ENCODE measurements around the gene CTTNBP2NL. TPM values are rescaled to one million over a fixed set of nuclear protein-coding genes. Genes with fewer than 3 reads are reported as not detected.
A peak's percentile ranks its signal among the peaks of the same experiment; 100 is the strongest.
"Not testable (repeated sequence)": the region's sequence is repeated elsewhere in the genome, so short reads cannot be mapped to it uniquely, and the experiment has no call there.

The CTTNBP2NL gene
- total RNA-seq, 1 experiment from 2014 or later = 32.2 TPM

DNA sequence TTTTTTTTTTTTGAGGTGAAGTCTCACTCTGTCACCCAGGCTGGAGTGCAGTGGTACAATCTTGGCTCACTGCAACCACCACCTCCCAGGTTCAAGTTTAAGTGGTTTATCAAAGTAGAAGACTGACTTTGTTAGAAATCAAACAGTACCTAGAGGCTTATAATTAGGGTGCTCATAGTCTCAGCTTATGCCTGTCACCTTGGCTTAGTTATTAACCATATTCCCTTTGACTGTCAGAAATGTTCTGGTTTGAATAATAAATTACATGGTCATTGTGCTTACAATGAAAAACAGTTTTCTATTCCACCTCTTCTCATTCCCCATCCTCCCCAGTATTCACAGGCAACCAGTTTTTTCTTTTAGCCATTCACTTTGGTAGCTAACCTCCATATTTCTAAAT, 54.8 kb downstream of the CTTNBP2NL start:
- H3K9me2 ChIP-seq (ENCODE audit: insufficient read depth) = no peaks in the 10 kb centered on the region
- no peaks in the 10 kb centered on the region for H3K27me3 ChIP-seq (ENCODE audit: insufficient read depth, low read depth)
- no peak for DNase-seq
- intact Hi-C loops (cut with micrococcal nuclease; ENCODE audit: unreplicated experiment) = no loop called here
- H4K20me1 ChIP-seq (ENCODE audit: insufficient read depth) = peaks cover 4% of the 10 kb centered on the region; the same call in 1 of the 2 replicates
- TF ChIP-seq, protein P1, sequence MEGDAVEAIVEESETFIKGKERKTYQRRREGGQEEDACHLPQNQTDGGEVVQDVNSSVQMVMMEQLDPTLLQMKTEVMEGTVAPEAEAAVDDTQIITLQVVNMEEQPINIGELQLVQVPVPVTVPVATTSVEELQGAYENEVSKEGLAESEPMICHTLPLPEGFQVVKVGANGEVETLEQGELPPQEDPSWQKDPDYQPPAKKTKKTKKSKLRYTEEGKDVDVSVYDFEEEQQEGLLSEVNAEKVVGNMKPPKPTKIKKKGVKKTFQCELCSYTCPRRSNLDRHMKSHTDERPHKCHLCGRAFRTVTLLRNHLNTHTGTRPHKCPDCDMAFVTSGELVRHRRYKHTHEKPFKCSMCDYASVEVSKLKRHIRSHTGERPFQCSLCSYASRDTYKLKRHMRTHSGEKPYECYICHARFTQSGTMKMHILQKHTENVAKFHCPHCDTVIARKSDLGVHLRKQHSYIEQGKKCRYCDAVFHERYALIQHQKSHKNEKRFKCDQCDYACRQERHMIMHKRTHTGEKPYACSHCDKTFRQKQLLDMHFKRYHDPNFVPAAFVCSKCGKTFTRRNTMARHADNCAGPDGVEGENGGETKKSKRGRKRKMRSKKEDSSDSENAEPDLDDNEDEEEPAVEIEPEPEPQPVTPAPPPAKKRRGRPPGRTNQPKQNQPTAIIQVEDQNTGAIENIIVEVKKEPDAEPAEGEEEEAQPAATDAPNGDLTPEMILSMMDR (conservative IDR thresholded peaks at IDR 0.05) = no peak
- TF ChIP-seq EZH2 (IDR thresholded peaks at IDR 0.05; ENCODE audit: low read depth) = no peak
- POLR2A ChIA-PET (ENCODE audit: unreplicated experiment) = no interaction called here
- peaks cover 24% of the 10 kb centered on the region for H3K36me3 ChIP-seq (ENCODE audit: low read depth)
- 0 out of 2 replicates have a peak, but pooled peaks cover 6% of the 10 kb centered on the region for H3K79me2 ChIP-seq (ENCODE audit: low read depth)
- no TSS peak for BruUV-seq (replicated peaks)
- CTCF ChIA-PET = no interaction called here
- H3K27ac ChIP-seq = peak overlapping the region; percentile 14; the same call in 1 of the 2 replicates
- no peak overlapping the region for H2AFZ ChIP-seq
- peaks cover 6% of the 10 kb centered on the region; the same call in 1 of the 2 replicates for H3F3A ChIP-seq (ENCODE audit: insufficient read depth, low read depth)
- H3K4me2 ChIP-seq = 0 out of 2 replicates have a peak overlapping the region, but pooled peaks have one; percentile 12
- H3K9me3 ChIP-seq (ENCODE audit: insufficient read depth, low read depth) = no peaks in the 10 kb centered on the region
- H3K4me3 ChIP-seq = no peak overlapping the region
- H3K4me1 ChIP-seq (replicated peaks; ENCODE audit: insufficient read depth) = peaks cover 20% of the 10 kb centered on the region

DNA sequence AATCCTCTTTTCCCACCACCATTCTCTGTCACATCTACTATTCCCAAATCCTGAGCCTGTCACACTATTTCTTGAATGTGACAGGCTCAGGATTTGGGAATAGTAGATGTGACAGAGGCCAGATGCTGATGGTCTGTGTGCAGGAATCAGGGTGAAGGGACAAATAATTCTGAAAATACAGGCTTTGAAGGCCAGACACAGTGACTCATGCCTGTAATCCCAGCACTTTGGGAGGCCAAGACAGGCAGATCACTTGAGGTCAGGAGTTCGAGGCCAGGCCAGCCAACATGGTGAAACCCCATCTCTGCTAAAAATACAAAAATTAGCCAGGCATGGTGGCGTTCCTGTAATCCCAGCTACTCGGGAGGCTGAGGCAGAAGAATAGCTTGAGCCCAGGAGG, 55.3 kb downstream of the CTTNBP2NL start:
- H3K79me2 ChIP-seq (ENCODE audit: low read depth); CTCF ChIA-PET; H3K4me3 ChIP-seq; POLR2A ChIA-PET (ENCODE audit: unreplicated experiment); H3K9me2 ChIP-seq (ENCODE audit: insufficient read depth); intact Hi-C loops (cut with micrococcal nuclease; ENCODE audit: unreplicated experiment); H3F3A ChIP-seq (ENCODE audit: insufficient read depth, low read depth); H4K20me1 ChIP-seq (ENCODE audit: insufficient read depth); H3K9me3 ChIP-seq (ENCODE audit: insufficient read depth, low read depth); DNase-seq; H2AFZ ChIP-seq; H3K27me3 ChIP-seq (ENCODE audit: insufficient read depth, low read depth); BruUV-seq (replicated peaks): not testable (repeated sequence)
- peaks cover 20% of the 10 kb centered on the region for H3K4me1 ChIP-seq (replicated peaks; ENCODE audit: insufficient read depth)
- peak overlapping the region; percentile 14; the same call in 1 of the 2 replicates for H3K27ac ChIP-seq
- peaks cover 29% of the 10 kb centered on the region for H3K36me3 ChIP-seq (ENCODE audit: low read depth)
- H3K4me2 ChIP-seq = peak overlapping the region; percentile 12; the same call in 1 of the 2 replicates

DNA sequence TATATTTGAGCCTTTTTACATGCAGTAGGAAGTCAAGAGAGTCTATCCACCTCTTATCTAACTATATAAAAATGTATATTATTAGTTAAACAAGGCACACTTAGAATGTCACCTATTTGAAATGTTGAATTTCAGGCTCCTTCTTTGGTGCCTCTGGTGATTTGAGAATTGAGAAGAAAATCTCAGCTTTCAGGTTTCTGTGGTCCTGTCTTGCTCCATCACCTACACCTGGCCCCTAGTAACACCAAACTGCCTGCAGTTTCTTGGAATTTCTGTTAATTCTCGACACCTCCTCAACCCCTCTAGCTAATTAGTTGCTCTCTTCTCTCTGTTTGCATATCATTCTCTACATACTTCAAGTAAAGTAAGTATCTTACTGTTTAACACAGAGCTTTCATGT, 57.9 kb downstream of the CTTNBP2NL start:
- POLR2A ChIA-PET (ENCODE audit: unreplicated experiment) = no interaction called here
- TF ChIP-seq EZH2 (IDR thresholded peaks at IDR 0.05; ENCODE audit: low read depth) = no peak
- TF ChIP-seq, protein P1 (conservative IDR thresholded peaks at IDR 0.05) = no peak
- no peaks in the 10 kb centered on the region for H3K9me2 ChIP-seq (ENCODE audit: insufficient read depth)
- H3K79me2 ChIP-seq (ENCODE audit: low read depth) = 0 out of 2 replicates have a peak, but pooled peaks cover 6% of the 10 kb centered on the region
- peaks cover 43% of the 10 kb centered on the region for H3K36me3 ChIP-seq (ENCODE audit: low read depth)
- no peak overlapping the region for H3K4me3 ChIP-seq
- no peak for DNase-seq
- CTCF ChIA-PET = no interaction called here
- H3K27me3 ChIP-seq (ENCODE audit: insufficient read depth, low read depth) = no peaks in the 10 kb centered on the region
- H3K27ac ChIP-seq = no peak overlapping the region
- peaks cover 4% of the 10 kb centered on the region; the same call in 1 of the 2 replicates for H4K20me1 ChIP-seq (ENCODE audit: insufficient read depth)
- intact Hi-C loops (cut with micrococcal nuclease; ENCODE audit: unreplicated experiment) = no loop called here
- no TSS peak for BruUV-seq (replicated peaks)
- H3K4me1 ChIP-seq (replicated peaks; ENCODE audit: insufficient read depth) = peaks cover 20% of the 10 kb centered on the region
- no peaks in the 10 kb centered on the region for H3K9me3 ChIP-seq (ENCODE audit: insufficient read depth, low read depth)
- no peak overlapping the region for H3K4me2 ChIP-seq
- H3F3A ChIP-seq (ENCODE audit: insufficient read depth, low read depth) = peaks cover 6% of the 10 kb centered on the region; the same call in 1 of the 2 replicates
- no peak overlapping the region for H2AFZ ChIP-seq

GRCh38 chr1:112454316-112454715, 58.3 kb downstream of the CTTNBP2NL start:
- no peak for TF ChIP-seq EZH2 (IDR thresholded peaks at IDR 0.05; ENCODE audit: low read depth)
- TF ChIP-seq, protein P1 (conservative IDR thresholded peaks at IDR 0.05) = no peak
- Histone ChIP-seq H3K79me2 (ENCODE audit: low read depth) (0 out of 2 replicates have a peak, but pooled peaks cover 6% of the 10 kb centered on the region), H3F3A (ENCODE audit: insufficient read depth, low read depth) (peaks cover 6% of the 10 kb centered on the region; the same call in 1 of the 2 replicates), H3K4me1 (replicated peaks; ENCODE audit: insufficient read depth) (peaks cover 20% of the 10 kb centered on the region), H3K9me3 (ENCODE audit: insufficient read depth, low read depth) (no peaks in the 10 kb centered on the region), H3K9me2 (ENCODE audit: insufficient read depth) (no peaks in the 10 kb centered on the region), H3K4me2 (no peak overlapping the region), H3K36me3 (ENCODE audit: low read depth) (peaks cover 40% of the 10 kb centered on the region), H4K20me1 (ENCODE audit: insufficient read depth) (peaks cover 4% of the 10 kb centered on the region; the same call in 1 of the 2 replicates), H2AFZ (no peak overlapping the region), H3K27ac (no peak overlapping the region), H3K4me3 (no peak overlapping the region), H3K27me3 (ENCODE audit: insufficient read depth, low read depth) (no peaks in the 10 kb centered on the region)
- intact Hi-C loops (cut with micrococcal nuclease; ENCODE audit: unreplicated experiment) = no loop called here
- DNase-seq = no peak
- POLR2A ChIA-PET (ENCODE audit: unreplicated experiment) = no interaction called here
- CTCF ChIA-PET = no interaction called here
- BruUV-seq (replicated peaks) = no TSS peak

Data from PC-9 (cell line).